ENCODE measurements around the gene SPAAR. TPM values are rescaled to one million over a fixed set of nuclear protein-coding genes. Genes with fewer than 3 reads are reported as not detected.

Gene SPAAR
- total RNA-seq, 1 donor from 2014 or later: not detected

GRCh38 chr9:35939679-35940250, 30.5 kb downstream of the SPAAR start:
- H3K27ac Mint-ChIP-seq: no peak overlapping the region
- H3K4me3 Mint-ChIP-seq: no peak overlapping the region
- intact Hi-C loops (cut with micrococcal nuclease): no loop called here
- no peaks in the 10 kb centered on the region for H3K36me3 Mint-ChIP-seq (ENCODE audit: low read depth)
- no peaks in the 10 kb centered on the region for H3K27me3 Mint-ChIP-seq
- no peak for DNase-seq
- peaks cover 3% of the 10 kb centered on the region for H3K9me3 Mint-ChIP-seq
- peaks cover 20% of the 10 kb centered on the region for H3K4me1 Mint-ChIP-seq

DNA sequence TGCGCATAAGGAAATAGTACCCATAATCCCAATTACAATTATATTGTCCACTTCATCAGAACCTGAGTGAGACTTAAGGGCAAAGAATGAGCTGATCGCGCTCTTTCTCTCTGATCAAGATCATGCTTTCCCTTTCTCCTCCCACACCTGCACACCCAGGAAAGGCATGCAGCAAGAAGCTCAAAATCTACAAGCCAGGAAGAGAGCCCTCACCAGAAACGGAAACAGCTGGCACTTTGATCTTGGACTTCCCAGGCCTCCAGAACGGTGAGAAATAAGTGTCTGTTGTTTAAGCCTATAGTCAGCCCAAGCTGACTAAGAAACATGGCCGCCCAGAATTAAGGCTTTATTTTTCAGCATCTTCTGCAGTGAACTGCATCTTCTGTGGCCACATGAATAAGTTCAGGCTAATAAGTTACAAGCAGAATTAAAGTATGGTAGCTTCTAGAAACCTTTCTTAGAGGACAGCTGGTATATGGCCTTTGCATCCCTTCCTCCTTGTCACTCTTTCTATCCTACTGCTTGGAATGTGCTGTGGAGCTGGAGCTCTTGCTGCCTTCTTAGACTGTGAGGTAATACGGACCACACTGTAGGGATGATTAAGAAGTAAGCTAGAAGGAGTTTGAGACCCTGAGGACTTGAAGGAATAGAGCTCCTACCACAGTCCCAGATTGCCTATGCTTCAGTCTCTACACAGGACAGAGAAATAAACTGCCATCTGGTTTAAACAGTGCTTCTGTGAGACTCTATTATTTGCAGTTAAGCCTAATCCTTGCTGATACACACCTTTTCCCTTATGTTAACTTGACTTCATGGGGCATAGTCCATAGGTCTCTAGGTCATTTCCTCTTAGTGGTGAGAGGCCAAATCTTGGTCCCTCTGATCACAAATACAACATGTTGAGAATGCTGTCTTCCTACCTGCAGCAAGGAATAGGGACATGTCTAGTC, 31.4 kb downstream of the SPAAR start:
- DNase-seq: peak; percentile 81
- intact Hi-C loops (cut with micrococcal nuclease): no loop called here
- no peaks in the 10 kb centered on the region for H3K36me3 Mint-ChIP-seq (ENCODE audit: low read depth)
- H3K9me3 Mint-ChIP-seq: peaks cover 3% of the 10 kb centered on the region
- H3K4me3 Mint-ChIP-seq: peak overlapping the region; percentile 22
- H3K4me1 Mint-ChIP-seq: peaks cover 22% of the 10 kb centered on the region
- H3K27me3 Mint-ChIP-seq: no peaks in the 10 kb centered on the region
- no peak overlapping the region for H3K27ac Mint-ChIP-seq

DNA sequence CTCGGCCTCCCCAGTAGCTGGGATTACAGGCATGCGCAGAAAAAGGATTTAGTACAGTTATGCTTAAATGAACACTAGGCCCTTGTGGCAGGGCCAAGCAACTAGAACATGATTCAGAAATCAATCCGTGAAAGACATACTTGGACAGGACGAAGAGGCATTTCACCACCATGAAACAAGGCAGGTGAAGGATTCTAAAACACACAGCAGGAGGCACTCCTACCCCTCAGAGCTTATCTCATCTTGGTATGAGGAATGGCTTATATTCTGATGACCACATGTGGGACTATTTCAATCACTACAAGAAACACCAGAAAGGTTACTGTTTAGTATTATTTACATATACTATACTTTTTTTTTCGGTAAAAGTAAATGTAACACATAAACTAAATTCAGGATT, 33.0 kb downstream of the SPAAR start:
- no peaks in the 10 kb centered on the region for H3K9me3 Mint-ChIP-seq
- intact Hi-C loops (cut with micrococcal nuclease): no loop called here
- no peaks in the 10 kb centered on the region for H3K27me3 Mint-ChIP-seq
- peaks cover 23% of the 10 kb centered on the region for H3K4me1 Mint-ChIP-seq
- DNase-seq: no peak
- H3K27ac Mint-ChIP-seq: no peak overlapping the region
- H3K4me3 Mint-ChIP-seq: no peak overlapping the region
- no peaks in the 10 kb centered on the region for H3K36me3 Mint-ChIP-seq (ENCODE audit: low read depth)

- H3K4me1 Mint-ChIP-seq: peaks cover 21% of the 10 kb centered on the region
- intact Hi-C loops (cut with micrococcal nuclease): no loop called here
These were observed 34.9 kb downstream of the SPAAR start for GRCh38 chr9:35944173-35944572.

DNA sequence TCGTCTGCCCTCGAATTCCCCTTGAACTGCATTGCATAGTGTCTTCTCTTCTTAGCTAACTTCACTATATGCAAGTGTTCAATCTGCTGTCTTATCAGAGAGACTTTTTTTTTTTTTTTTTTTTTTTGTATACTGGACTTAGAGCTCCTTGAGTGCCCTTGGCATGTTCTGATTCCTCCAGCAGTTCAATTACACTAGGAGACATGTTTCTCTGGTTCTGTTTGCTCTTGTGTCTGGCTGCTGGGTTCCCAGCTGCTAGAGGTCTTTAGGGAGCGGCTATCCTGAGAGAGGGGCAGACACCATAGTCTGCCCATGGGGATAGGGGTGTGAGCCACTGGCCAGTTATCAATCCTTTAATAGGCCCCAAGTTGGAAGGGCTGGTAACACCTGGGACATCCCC, 35.6 kb downstream of the SPAAR start:
- Mint-ChIP-seq H3K9me3 (no peaks in the 10 kb centered on the region), H3K27me3 (peaks cover 5% of the 10 kb centered on the region), H3K4me3 (no peak overlapping the region), H3K27ac (no peak overlapping the region), H3K36me3 (ENCODE audit: low read depth) (no peaks in the 10 kb centered on the region), H3K4me1 (peaks cover 19% of the 10 kb centered on the region)
- intact Hi-C loops (cut with micrococcal nuclease): loop anchor here (1.0 kb wide), 1 partner anchor 42 kb away; no protein-coding TSS in a partner anchor
- DNase-seq: no peak

More at GRCh38 chr9:35944173-35944572, 34.9 kb downstream of the SPAAR start:
- no peak for DNase-seq
- Mint-ChIP-seq H3K36me3 (ENCODE audit: low read depth) (no peaks in the 10 kb centered on the region), H3K27me3 (peaks cover 5% of the 10 kb centered on the region), H3K9me3 (no peaks in the 10 kb centered on the region), H3K4me3 (no peak overlapping the region), H3K27ac (no peak overlapping the region)

DNA sequence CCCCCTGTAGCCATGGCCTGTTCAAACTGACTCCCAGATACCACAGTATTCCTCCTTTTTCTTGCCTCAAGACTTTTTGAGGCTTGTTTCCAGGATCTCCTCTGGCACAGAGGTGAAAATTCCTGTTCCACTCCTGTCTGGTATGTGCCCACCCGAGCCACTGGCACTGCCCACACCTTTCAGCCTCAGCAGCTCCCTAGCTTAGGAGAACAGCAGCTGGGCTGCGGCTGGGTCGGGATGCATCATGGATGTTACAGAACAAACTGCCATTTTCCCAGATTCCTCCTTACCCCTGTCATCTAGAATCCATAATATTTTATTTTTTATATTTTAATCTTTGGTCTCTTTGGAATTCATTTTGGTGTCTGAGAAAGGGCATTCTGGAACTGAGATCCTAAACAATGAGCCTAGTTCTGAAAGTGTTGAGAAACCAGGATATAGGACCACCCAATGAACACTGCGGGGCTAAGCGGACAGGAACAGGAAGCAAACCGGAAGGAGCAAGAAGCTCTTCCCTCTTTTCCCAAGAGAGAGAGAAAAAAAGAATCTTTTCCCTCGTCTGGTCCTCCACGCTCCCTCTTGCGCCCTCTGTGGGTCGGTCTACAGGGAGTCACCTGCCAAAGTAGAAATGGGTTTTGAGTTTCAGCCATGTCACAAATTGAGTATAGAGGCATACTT, 36.2 kb downstream of the SPAAR start:
- intact Hi-C loops (cut with micrococcal nuclease): loop anchor here (1.0 kb wide), 1 partner anchor 42 kb away; no protein-coding TSS in a partner anchor
- DNase-seq: peak; percentile 89
- H3K4me3 Mint-ChIP-seq: no peak overlapping the region
- H3K9me3 Mint-ChIP-seq: no peaks in the 10 kb centered on the region
- peak overlapping the region; percentile 20 for H3K27ac Mint-ChIP-seq
- no peaks in the 10 kb centered on the region for H3K36me3 Mint-ChIP-seq (ENCODE audit: low read depth)
- peaks cover 5% of the 10 kb centered on the region for H3K27me3 Mint-ChIP-seq
- H3K4me1 Mint-ChIP-seq: peaks cover 14% of the 10 kb centered on the region

- peaks cover 5% of the 10 kb centered on the region for H3K27me3 Mint-ChIP-seq
- DNase-seq: no peak
- H3K4me3 Mint-ChIP-seq: no peak overlapping the region
- intact Hi-C loops (cut with micrococcal nuclease): no loop called here
- H3K27ac Mint-ChIP-seq: no peak overlapping the region
- peaks cover 5% of the 10 kb centered on the region for H3K4me1 Mint-ChIP-seq
- H3K36me3 Mint-ChIP-seq (ENCODE audit: low read depth): no peaks in the 10 kb centered on the region
- H3K9me3 Mint-ChIP-seq: no peaks in the 10 kb centered on the region
These were observed 39.2 kb downstream of the SPAAR start for GRCh38 chr9:35948451-35948850.

DNA sequence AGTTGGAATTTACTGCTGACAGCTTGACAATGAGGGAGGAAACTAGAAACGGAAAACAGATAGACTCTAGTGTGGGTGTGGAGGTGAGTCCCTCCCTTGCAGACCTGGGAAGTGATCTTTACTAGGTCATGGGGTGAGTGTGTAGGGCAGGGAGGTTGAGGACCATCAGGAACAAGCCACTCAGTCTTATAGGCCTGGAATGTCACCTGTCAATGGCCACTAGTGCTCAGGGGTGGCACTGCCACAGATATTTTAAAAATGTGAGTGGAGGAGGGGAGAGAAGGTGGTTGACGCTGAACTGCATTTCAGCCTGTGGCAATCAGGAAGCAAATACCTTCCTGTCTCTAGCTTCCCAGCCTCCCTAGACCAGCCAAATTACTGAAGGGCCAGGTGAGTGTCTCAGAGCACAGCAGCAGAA, 39.6 kb downstream of the SPAAR start:
- no peak overlapping the region for H3K4me3 Mint-ChIP-seq
- H3K36me3 Mint-ChIP-seq (ENCODE audit: low read depth): no peaks in the 10 kb centered on the region
- DNase-seq: peak; percentile 41
- peaks cover 8% of the 10 kb centered on the region for H3K27me3 Mint-ChIP-seq
- H3K9me3 Mint-ChIP-seq: no peaks in the 10 kb centered on the region
- H3K4me1 Mint-ChIP-seq: peaks cover 5% of the 10 kb centered on the region
- no peak overlapping the region for H3K27ac Mint-ChIP-seq
- intact Hi-C loops (cut with micrococcal nuclease): no loop called here

- intact Hi-C loops (cut with micrococcal nuclease): loop anchor here (10.0 kb wide), 1 partner anchor 213 kb away; the partner anchor contains the start of gene CCIN
- Mint-ChIP-seq H3K27me3 (peaks cover 14% of the 10 kb centered on the region), H3K9me3 (no peaks in the 10 kb centered on the region), H3K36me3 (ENCODE audit: low read depth) (no peaks in the 10 kb centered on the region), H3K4me1 (peaks cover 2% of the 10 kb centered on the region), H3K27ac (no peak overlapping the region), H3K4me3 (no peak overlapping the region)
- DNase-seq: peak; percentile 26
These were observed 42.4 kb downstream of the SPAAR start for GRCh38 chr9:35951736-35952135.

DNA sequence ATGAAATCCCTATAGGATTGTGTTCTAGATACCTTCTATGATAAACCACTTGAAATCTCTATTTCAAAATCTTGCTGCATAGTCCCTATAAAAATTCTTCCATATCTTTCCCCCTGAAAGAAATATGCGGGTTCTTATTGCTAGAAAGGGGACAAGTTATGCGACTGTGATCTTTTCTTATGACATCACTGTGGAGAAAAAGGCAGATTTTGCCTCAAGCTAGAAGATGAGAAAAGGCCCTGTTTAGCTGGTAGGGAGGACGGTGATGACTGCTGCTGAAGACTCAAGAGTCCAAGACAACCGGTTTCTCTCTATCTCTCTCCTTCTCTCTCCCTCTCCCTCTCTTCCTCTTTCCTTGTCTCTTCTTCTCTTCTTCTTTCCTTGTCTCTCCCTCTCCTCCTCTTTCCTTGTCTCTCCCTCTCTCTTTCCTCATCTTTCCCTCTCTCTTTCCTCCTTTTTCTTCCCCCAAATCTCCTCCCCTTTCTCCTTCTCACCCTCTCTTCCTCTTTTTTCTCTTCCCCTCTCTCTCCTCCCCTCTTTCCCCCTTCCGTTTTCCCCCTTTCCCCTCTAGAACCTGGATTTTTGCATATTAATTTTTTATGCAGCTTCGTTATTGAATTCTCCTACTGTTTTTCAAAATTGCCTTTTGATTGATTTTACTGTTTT, 43.4 kb downstream of the SPAAR start:
- Mint-ChIP-seq H3K36me3 (ENCODE audit: low read depth) (no peaks in the 10 kb centered on the region), H3K4me1 (peaks cover 2% of the 10 kb centered on the region), H3K4me3 (no peak overlapping the region), H3K27ac (no peak overlapping the region), H3K27me3 (peaks cover 19% of the 10 kb centered on the region), H3K9me3 (no peaks in the 10 kb centered on the region)
- intact Hi-C loops (cut with micrococcal nuclease): loop anchor here (10.0 kb wide), 1 partner anchor 212 kb away; the partner anchor contains the start of gene CCIN
- DNase-seq: peak; percentile 28

DNA sequence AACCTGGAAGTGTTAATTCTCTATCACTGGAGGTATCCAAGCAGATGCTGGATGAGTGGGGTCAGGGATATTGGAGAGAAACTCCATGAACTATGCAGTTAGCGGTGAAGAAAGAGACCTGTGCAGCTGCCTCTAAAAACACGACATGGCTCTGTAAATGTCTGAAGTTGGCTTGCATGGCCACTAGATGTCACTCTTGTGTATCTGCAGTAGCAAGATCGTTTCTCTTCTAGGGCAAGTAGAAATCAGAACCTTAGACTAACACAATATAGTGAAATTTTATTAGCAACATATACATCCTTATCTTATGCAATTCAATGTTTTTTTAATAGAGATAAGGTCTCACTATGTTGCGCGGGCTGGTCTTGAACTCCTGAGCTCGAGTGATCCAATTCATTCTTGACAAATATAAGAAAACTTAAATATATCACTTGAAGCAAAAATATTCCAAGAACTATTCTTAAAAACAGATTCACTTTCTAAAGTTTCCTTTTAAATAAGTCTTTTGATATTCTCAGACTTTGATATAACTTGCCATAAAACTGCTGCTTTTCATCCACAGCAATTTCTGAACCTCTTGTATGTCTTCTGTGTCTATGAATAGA, 45.8 kb downstream of the SPAAR start:
- no peaks in the 10 kb centered on the region for H3K9me3 Mint-ChIP-seq
- H3K27ac Mint-ChIP-seq: no peak overlapping the region
- H3K4me3 Mint-ChIP-seq: no peak overlapping the region
- H3K27me3 Mint-ChIP-seq: peaks cover 21% of the 10 kb centered on the region
- no peaks in the 10 kb centered on the region for H3K4me1 Mint-ChIP-seq
- intact Hi-C loops (cut with micrococcal nuclease): loop anchor here (1.0 to 10.0 kb wide), 2 partner anchors 68 to 210 kb away; partner anchors contain the start of gene CCIN
- no peaks in the 10 kb centered on the region for H3K36me3 Mint-ChIP-seq (ENCODE audit: low read depth)
- DNase-seq: peak; percentile 84

GRCh38 chr9:35956651-35957050, 47.4 kb downstream of the SPAAR start:
- H3K4me3 Mint-ChIP-seq: no peak overlapping the region

More at GRCh38 chr9:35956651-35957050, 47.4 kb downstream of the SPAAR start:
- peak; percentile 37 for DNase-seq
- no peaks in the 10 kb centered on the region for H3K4me1 Mint-ChIP-seq
- no peaks in the 10 kb centered on the region for H3K9me3 Mint-ChIP-seq
- no peak overlapping the region for H3K27ac Mint-ChIP-seq
- peaks cover 24% of the 10 kb centered on the region for H3K27me3 Mint-ChIP-seq
- H3K36me3 Mint-ChIP-seq (ENCODE audit: low read depth): no peaks in the 10 kb centered on the region
- intact Hi-C loops (cut with micrococcal nuclease): loop anchor here (10.0 kb wide), 1 partner anchor 208 kb away; the partner anchor contains the start of gene CCIN
